K562 (cell line): ENCODE data around the gene CAPZB. TPM values are rescaled to one million over a fixed set of nuclear protein-coding genes. Genes with fewer than 3 reads are reported as not detected.

Experiments used
- ATAC-seq: fragments of 200-7000 bp; cut with Tn5 transposase; 3 replicates; pipeline ENCODE4 v1.9.1; 2020; ENCODE audit warnings: moderate library complexity
- BruUV-seq: library from RNA; stranded (reverse); fragments of 400-500 nt; replicated peaks from 2 replicates; lab custom pipeline; 2021; lab: Mats Ljungman, UMichigan
- CTCF ChIA-PET: fragments of 300-600 bp; formaldehyde crosslinking; extraction: SDS; loops from one replicate; lab custom pipeline; 2021; ENCODE audit warnings: low intra/inter-chr PET ratio; lab: Yijun Ruan, JAX
- POLR2A ChIA-PET: fragments of 300-600, 350-650 bp; sonication (Branson Sonifier 250); formaldehyde crosslinking; extraction: SDS; loops from one replicate; lab custom pipeline; 2021; ENCODE audit warnings: antibody characterized with exemption, inconsistent platforms; lab: Yijun Ruan, JAX
- DNase-seq, 4 experiments: peaks; one replicate each; pipeline versions ENCODE4 v3.0.0 to v3.0.0-alpha.2; 2011 to 2018; ENCODE audit warnings: low spot score in 3 of 4, mixed read lengths in 3 of 4; ENCODE audit errors: extremely low read depth in 1 of 4
- FAIRE-seq: peaks from 2 replicates; lab custom pipeline; 2011; peaks lifted over from hg19 to GRCh38; lab: Jason Lieb, UNC
- H2AFZ ChIP-seq: 2 replicates; pipeline ENCODE4 v1.6.0; 2011; ENCODE audit warnings: low read depth, low read length, control low read depth, inconsistent platforms
- H3K27ac ChIP-seq: fragments of 200-600 bp; 3 replicates; pipeline ENCODE4 v1.8.0; 2011; ENCODE audit warnings: low read depth, mild to moderate bottlenecking, control low read depth, inconsistent platforms, low read length, moderate library complexity, mixed read lengths; ENCODE audit errors: extremely low read depth
- H3K27me3 ChIP-seq, 2 experiments: fragments of 300-600 bp in 1 of 2; 2 replicates in 1 of 2; 3 replicates in 1 of 2; pipeline versions ENCODE4 v1.6.0 to v1.8.0; 2011; ENCODE audit warnings: inconsistent platforms in 2 of 2, low read length in 2 of 2, mild to moderate bottlenecking in 1 of 2, mixed read lengths in 1 of 2, moderate library complexity in 1 of 2; ENCODE audit not compliant: control insufficient read depth in 2 of 2, insufficient read depth in 2 of 2
- H3K36me3 ChIP-seq: fragments of 300-600 bp; 3 replicates; pipeline ENCODE4 v1.8.0; 2011; ENCODE audit warnings: mild to moderate bottlenecking, low read length, inconsistent platforms; ENCODE audit not compliant: control insufficient read depth, insufficient read depth
- H3K4me1 ChIP-seq, 2 experiments: fragments of 200-600 bp in 1 of 2; replicated peaks in 1 of 2; 2 replicates in 1 of 2; 3 replicates in 1 of 2; pipeline versions ENCODE4 v1.5.1 to v1.8.0; 2011; ENCODE audit warnings: inconsistent platforms in 2 of 2, low read length in 2 of 2, mild to moderate bottlenecking in 1 of 2, mixed read lengths in 1 of 2, moderate library complexity in 1 of 2; ENCODE audit not compliant: control insufficient read depth in 2 of 2, insufficient read depth in 2 of 2
- H3K4me2 ChIP-seq: 2 replicates; pipeline ENCODE4 v1.6.1; 2011; ENCODE audit warnings: low read length, control low read depth, inconsistent platforms, mixed read lengths; ENCODE audit not compliant: insufficient read depth
- H3K4me3 ChIP-seq: fragments of 200-600 bp; sonication (generic), shearing (Covaris generic); 2 replicates; pipeline ENCODE4 v1.5.1; 2016; ENCODE audit warnings: control low read depth, inconsistent platforms
- H3K79me2 ChIP-seq: fragments of 200-600 bp; 3 replicates; pipeline ENCODE4 v1.8.0; 2011; ENCODE audit warnings: low read length, inconsistent platforms; ENCODE audit not compliant: control insufficient read depth, insufficient read depth
- H3K9ac ChIP-seq, 2 experiments: 2 replicates each; pipeline versions ENCODE4 v1.6.0 to v1.6.1; 2011; ENCODE audit warnings: low read depth in 2 of 2, low read length in 2 of 2, control low read depth in 1 of 2, inconsistent platforms in 1 of 2, mild to moderate bottlenecking in 1 of 2, mixed read lengths in 1 of 2; ENCODE audit not compliant: insufficient read depth in 1 of 2
- H3K9me1 ChIP-seq: one replicate; pipeline ENCODE4 v1.6.0; 2011; ENCODE audit warnings: inconsistent platforms, mild to moderate bottlenecking, low read length, moderate library complexity; ENCODE audit not compliant: control insufficient read depth, insufficient read depth
- H3K9me3 ChIP-seq: replicated peaks from 2 replicates; pipeline ENCODE4 v1.5.1; 2011; ENCODE audit warnings: low read depth, low read length, inconsistent platforms; ENCODE audit not compliant: control insufficient read depth, insufficient read depth
- H4K20me1 ChIP-seq: replicated peaks from 2 replicates; pipeline ENCODE4 v1.6.1; 2011; ENCODE audit warnings: low read length, inconsistent platforms, mixed read lengths; ENCODE audit not compliant: control insufficient read depth, insufficient read depth
- GATAD2B ChIP-seq: fragments of 450-650 bp; IDR thresholded peaks from 2 replicates; pipeline ENCODE4 v1.6.1; 2017; ENCODE audit warnings: mild to moderate bottlenecking, borderline replicate concordance
- KLF1 ChIP-seq: fragments of 450-650 bp; IDR thresholded peaks from 2 replicates; pipeline ENCODE4 v1.6.1; 2016; ENCODE audit warnings: missing genetic modification characterization, missing compliant biosample characterization
- MBD2 ChIP-seq: sonication (generic); IDR thresholded peaks from 2 replicates; pipeline ENCODE4 v1.6.1; 2016; ENCODE audit warnings: low read depth, borderline replicate concordance
- PHF21A ChIP-seq: fragments of 450-650 bp; IDR thresholded peaks from 2 replicates; pipeline ENCODE4 v1.6.1; 2017; ENCODE audit warnings: low read depth, borderline replicate concordance
- ZNF24 ChIP-seq: fragments of 450-650 bp; IDR thresholded peaks from 2 replicates; pipeline ENCODE4 v1.6.1; 2016
- ZNF274 ChIP-seq: IDR thresholded peaks from 2 replicates; pipeline ENCODE4 v1.6.1; 2011; ENCODE audit warnings: low read depth, mild to moderate bottlenecking, low read length, moderate library complexity, borderline replicate concordance
- in situ Hi-C: fragments of 300-500 bp; cut with MboI; formaldehyde crosslinking; loops from 4 replicates; pipeline ENCODE4 v1.15.0; 2018; ENCODE audit warnings: inconsistent platforms, mixed read lengths
- intact Hi-C: fragments of 100-400 bp; cut with micrococcal nuclease; formaldehyde crosslinking; loops from 2 replicates; pipeline ENCODE4 v1.14.2; 2022
- polyA plus RNA-seq, 8 experiments: library from polyadenylated mRNA; depleted of rRNA in 4 of 8; stranded (reverse) in 5 of 8; unstranded in 3 of 8; fragments of >200 nt; fragmentation: Nextera tagmentation in 2 of 8; fragmentation: Illumina TruSeq in 1 of 8; extraction: Ambion mirVana in 2 of 8; extraction: Trizol in 1 of 8; gene quantifications; 2 replicates each; pipeline versions ENCODE4 v1.2.1 to v1.2.3, GENCODE V29; 2011 to 2014; ENCODE audit warnings: inconsistent platforms in 1 of 8, missing spikeins in 1 of 8
- total RNA-seq, 7 experiments: library from RNA; depleted of rRNA in 6 of 7; stranded (reverse); fragments of >200 nt in 6 of 7; fragmentation: Illumina TruSeq in 2 of 7; extraction: Trizol in 2 of 7; gene quantifications; 2 replicates each; pipeline versions ENCODE4 v1.2.1 to v1.2.3, GENCODE V29; 2011 to 2021; ENCODE audit warnings: low replicate concordance in 1 of 7

Gene CAPZB
- total and polyA plus RNA-seq, 9 of the 15 experiments (the other 6 are each of a cell fraction or from before 2014, with no cell fraction given), result 57.6 to 297 (median 125) TPM

GRCh38 chr1:19463504-19463803, 21.9 kb downstream of the CAPZB start:
- H3K4me2 ChIP-seq, result no peak overlapping the region
- H3K9me3 ChIP-seq, result no peaks in the 10 kb centered on the region
- ATAC-seq, result no peak
- TF ChIP-seq ZNF274 (no peak), ZNF24 (no peak), GATAD2B (no peak), PHF21A (no peak), KLF1 (tag) (no peak), MBD2 (no peak)
- TF ChIP-seq, all 486 proteins: peak for 0
- FAIRE-seq (no peak), DNase-seq (no peak)
- peaks cover 88% of the 10 kb centered on the region for H3K79me2 ChIP-seq
- H4K20me1 ChIP-seq, result peaks cover 44% of the 10 kb centered on the region
- ChIA-PET CTCF (no interaction called here), POLR2A (interaction anchor here (0.9 to 1.2 kb wide), 2 partner anchors 26 to 116 kb away, joined by 3 to 4 read pairs; no protein-coding TSS in a partner anchor)
- peaks cover 23% of the 10 kb centered on the region; the same call in 2 of the 3 replicates for H3K36me3 ChIP-seq
- intact Hi-C loops (loop anchor here (10.0 kb wide), 1 partner anchor 181 kb away; the partner anchor contains the start of gene NBL1), in situ Hi-C loops (no loop called here)
- no peak overlapping the region for H3K9ac ChIP-seq
- no TSS peak for BruUV-seq
- H3K4me1 ChIP-seq, result peaks cover 19 to 54% of the 10 kb centered on the region in 2 experiments
- H3K9me1 ChIP-seq, result no peaks in the 10 kb centered on the region
- H3K4me3 ChIP-seq, result no peak overlapping the region
- H2AFZ ChIP-seq, result no peak overlapping the region
- no peak overlapping the region for H3K27ac ChIP-seq
- H3K27me3 ChIP-seq, result no peaks in the 10 kb centered on the region
